Central memory CD4-positive, alpha-beta T cell (primary cell): ENCODE measurements around the gene KIRREL3.
A peak's percentile ranks its signal among the peaks of the same experiment; 100 is the strongest.

ENCODE experiments used
- DNase-seq: peaks from one replicate; pipeline ENCODE4 v3.0.0; 2022

The KIRREL3 gene

GRCh38 chr11:126431401-126432064, 569.0 kb downstream of the KIRREL3 start:
- no peak for DNase-seq

- DNase-seq: no peak
These were observed 569.8 kb downstream of the KIRREL3 start for GRCh38 chr11:126430581-126431335.

- DNase-seq: no peak
These were observed 573.5 kb downstream of the KIRREL3 start for GRCh38 chr11:126426820-126427749.

GRCh38 chr11:126426106-126426505, 574.5 kb downstream of the KIRREL3 start:
- no peak for DNase-seq

- no peak for DNase-seq
These were observed 576.0 kb downstream of the KIRREL3 start for GRCh38 chr11:126424471-126425039.

GRCh38 chr11:126423743-126424142, 576.8 kb downstream of the KIRREL3 start:
- no peak for DNase-seq

GRCh38 chr11:126423154-126423553, 577.4 kb downstream of the KIRREL3 start:
- no peak for DNase-seq

- no peak for DNase-seq
These were observed 578.1 kb downstream of the KIRREL3 start for GRCh38 chr11:126422446-126422845.

- no peak for DNase-seq
These were observed 579.3 kb downstream of the KIRREL3 start for GRCh38 chr11:126421271-126421671.

- no peak for DNase-seq
These were observed 579.8 kb downstream of the KIRREL3 start for GRCh38 chr11:126420698-126421256.

- DNase-seq: no peak
These were observed 580.5 kb downstream of the KIRREL3 start for GRCh38 chr11:126419801-126420697.

GRCh38 chr11:126418887-126419286, 581.7 kb downstream of the KIRREL3 start:
- no peak for DNase-seq

- DNase-seq: no peak
These were observed 583.3 kb downstream of the KIRREL3 start for GRCh38 chr11:126417091-126417862.

- DNase-seq: peak; percentile 24
These were observed 584.0 kb downstream of the KIRREL3 start for GRCh38 chr11:126416542-126417090.

- DNase-seq: no peak
These were observed 584.7 kb downstream of the KIRREL3 start for GRCh38 chr11:126415669-126416420.

GRCh38 chr11:126415128-126415527, 585.4 kb downstream of the KIRREL3 start:
- DNase-seq: no peak

- DNase-seq: no peak
These were observed 586.0 kb downstream of the KIRREL3 start for GRCh38 chr11:126414615-126415014.

GRCh38 chr11:126413843-126414405, 586.6 kb downstream of the KIRREL3 start:
- no peak for DNase-seq

GRCh38 chr11:126413426-126413825, 587.1 kb downstream of the KIRREL3 start:
- DNase-seq: no peak
